ENCODE results near the gene CES4A. TPM values are rescaled to one million over a fixed set of nuclear protein-coding genes. Genes with fewer than 3 reads are reported as not detected.

CES4A gene
- total RNA-seq, 1 donor from 2014 or later: 14.8 TPM

DNA sequence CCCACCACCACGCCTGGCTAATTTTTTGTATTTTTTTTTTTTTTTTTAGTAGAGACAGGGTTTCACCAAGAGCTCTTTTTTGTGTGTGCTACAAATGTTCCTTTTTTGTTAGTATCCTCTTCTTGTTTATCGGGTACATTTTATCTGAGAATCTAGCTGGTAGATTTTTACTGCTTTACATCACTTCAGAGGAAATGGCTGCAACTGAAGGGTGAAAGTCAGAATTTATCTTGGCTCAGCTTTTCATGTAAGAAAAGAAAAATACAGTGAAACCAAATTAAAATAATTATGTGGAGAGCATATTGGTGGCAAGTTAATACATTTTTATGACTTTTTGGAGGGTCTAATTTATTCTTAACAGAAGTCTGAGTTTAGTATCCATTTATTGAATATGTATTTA lies 66.5 kb downstream of the CES4A start:
- ATAC-seq: no peak
- DNase-seq: no peak
- H3K36me3 ChIP-seq: peaks cover 11% of the 10 kb centered on the region
- intact Hi-C loops (cut with DNase I): no loop called here
- H3K4me3 ChIP-seq: no peak overlapping the region
- no peaks in the 10 kb centered on the region for H3K27me3 ChIP-seq (ENCODE audit: low read depth)
- H3K4me1 ChIP-seq: peaks cover 8% of the 10 kb centered on the region
- TF ChIP-seq, protein P1, sequence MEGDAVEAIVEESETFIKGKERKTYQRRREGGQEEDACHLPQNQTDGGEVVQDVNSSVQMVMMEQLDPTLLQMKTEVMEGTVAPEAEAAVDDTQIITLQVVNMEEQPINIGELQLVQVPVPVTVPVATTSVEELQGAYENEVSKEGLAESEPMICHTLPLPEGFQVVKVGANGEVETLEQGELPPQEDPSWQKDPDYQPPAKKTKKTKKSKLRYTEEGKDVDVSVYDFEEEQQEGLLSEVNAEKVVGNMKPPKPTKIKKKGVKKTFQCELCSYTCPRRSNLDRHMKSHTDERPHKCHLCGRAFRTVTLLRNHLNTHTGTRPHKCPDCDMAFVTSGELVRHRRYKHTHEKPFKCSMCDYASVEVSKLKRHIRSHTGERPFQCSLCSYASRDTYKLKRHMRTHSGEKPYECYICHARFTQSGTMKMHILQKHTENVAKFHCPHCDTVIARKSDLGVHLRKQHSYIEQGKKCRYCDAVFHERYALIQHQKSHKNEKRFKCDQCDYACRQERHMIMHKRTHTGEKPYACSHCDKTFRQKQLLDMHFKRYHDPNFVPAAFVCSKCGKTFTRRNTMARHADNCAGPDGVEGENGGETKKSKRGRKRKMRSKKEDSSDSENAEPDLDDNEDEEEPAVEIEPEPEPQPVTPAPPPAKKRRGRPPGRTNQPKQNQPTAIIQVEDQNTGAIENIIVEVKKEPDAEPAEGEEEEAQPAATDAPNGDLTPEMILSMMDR (IDR thresholded peaks at IDR 0.05): no peak
- H3K27ac ChIP-seq: no peak overlapping the region
- H3K9me3 ChIP-seq: no peaks in the 10 kb centered on the region

DNA sequence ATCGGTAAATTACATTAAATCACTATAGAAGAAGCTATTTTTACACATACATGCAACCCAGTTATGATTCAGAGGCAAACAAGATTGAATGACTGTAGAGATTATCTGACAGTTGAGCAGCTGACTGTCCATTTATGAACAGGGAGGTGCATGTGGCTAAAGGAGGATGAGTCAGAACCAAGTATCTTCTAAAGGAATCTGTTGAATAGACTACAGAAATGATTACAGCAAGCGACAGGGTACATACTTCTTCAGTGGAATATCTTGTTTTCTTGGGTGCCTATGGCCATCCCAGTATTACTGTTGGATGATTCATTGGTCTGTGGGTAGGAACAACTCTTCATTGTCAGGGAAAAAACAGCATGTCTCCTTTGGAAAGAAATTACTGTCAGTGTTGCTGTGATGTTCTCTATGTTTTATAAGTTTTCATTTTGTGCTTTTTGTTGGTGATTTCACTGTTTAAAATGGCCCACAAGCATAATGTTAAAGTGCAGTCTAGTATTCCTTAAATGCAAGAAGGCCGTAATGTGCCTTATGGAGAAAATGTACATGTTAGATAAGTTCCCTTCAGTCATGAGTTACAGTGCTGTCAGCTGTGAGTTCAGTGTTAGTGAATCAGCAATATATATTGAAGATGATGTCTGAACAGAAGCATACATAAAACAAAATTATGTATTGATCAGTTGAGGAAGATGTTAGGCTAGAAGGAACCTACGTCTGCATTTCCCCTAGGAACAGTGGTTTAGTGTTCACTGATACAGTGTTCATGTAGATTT lies 67.5 kb downstream of the CES4A start:
- Histone ChIP-seq H3K4me3 (no peak overlapping the region), H3K4me1 (peaks cover 8% of the 10 kb centered on the region), H3K9me3 (no peaks in the 10 kb centered on the region), H3K36me3 (peaks cover 7% of the 10 kb centered on the region), H3K27me3 (ENCODE audit: low read depth) (no peaks in the 10 kb centered on the region), H3K27ac (no peak overlapping the region)
- no peak for DNase-seq
- TF ChIP-seq, protein P1 (IDR thresholded peaks at IDR 0.05): no peak
- intact Hi-C loops (cut with DNase I): no loop called here
- no peak for ATAC-seq

Other genes starting within 250 kb of the CES4A start
- gene DYNC1LI2, start 237.0 kb upstream of the CES4A start, total RNA-seq: 114 TPM
- gene TERB1, start 187.0 kb upstream of the CES4A start, total RNA-seq: not detected
- 37.4 TPM for gene NAE1, start 157.6 kb upstream of the CES4A start, total RNA-seq
- gene CA7, start 144.2 kb upstream of the CES4A start, total RNA-seq: not detected
- gene PDP2, start 108.1 kb upstream of the CES4A start, total RNA-seq: 16.9 TPM
- gene CDH16, start 69.7 kb upstream of the CES4A start, total RNA-seq: not detected
- 11.8 TPM for gene RRAD, start 63.1 kb upstream of the CES4A start, total RNA-seq
- gene CIAO2B, start 54.2 kb upstream of the CES4A start, total RNA-seq: 76.8 TPM
- 35.1 TPM for gene CES2, start 53.1 kb upstream of the CES4A start, total RNA-seq
- gene CES3, start 27.3 kb upstream of the CES4A start, total RNA-seq: 2.5 TPM
- gene CBFB, start 40.6 kb downstream of the CES4A start, total RNA-seq: 46.9 TPM
- gene PHAF1, start 121.4 kb downstream of the CES4A start, total RNA-seq: 21.7 TPM
- 13.5 TPM for gene B3GNT9, start 162.4 kb downstream of the CES4A start, total RNA-seq
- 28.4 TPM for gene TRADD, start 171.3 kb downstream of the CES4A start, total RNA-seq
- gene FBXL8, start 171.4 kb downstream of the CES4A start, total RNA-seq: 32.9 TPM
- gene HSF4, start 176.2 kb downstream of the CES4A start, total RNA-seq: 76.3 TPM
- 55.6 TPM for gene NOL3, start 181.9 kb downstream of the CES4A start, total RNA-seq
- gene MATCAP1, start 195.4 kb downstream of the CES4A start, total RNA-seq: 29.0 TPM
- 15.6 TPM for gene EXOC3L1, start 201.5 kb downstream of the CES4A start, total RNA-seq
- gene E2F4, start 203.6 kb downstream of the CES4A start, total RNA-seq: 66.5 TPM
- gene ELMO3, start 210.5 kb downstream of the CES4A start, total RNA-seq: 14.9 TPM
- 33.1 TPM for gene TMEM208, start 238.5 kb downstream of the CES4A start, total RNA-seq

Data from lower lobe of right lung (tissue), 2 donors.